Adrenal gland (tissue), 12 donors: ENCODE results near the gene LY6G6D. TPM values are rescaled to one million over a fixed set of nuclear protein-coding genes. Genes with fewer than 3 reads are reported as not detected.

Experiments
- DNase-seq, 7 donors: peaks; one replicate each; pipeline ENCODE4 v3.0.0-alpha.2; 2019 to 2020
- H3K27ac ChIP-seq, 5 donors: fragments of 200-600 bp; sonication (generic) in 4 of 5; 1 replicate in 3 of 5; 2 replicates in 2 of 5; pipeline versions ENCODE4 v1.5.1 to v1.8.0; 2016 to 2020; ENCODE audit warnings: mild to moderate bottlenecking in 1 of 5
- H3K27me3 ChIP-seq: fragments of 200-600 bp; 2 replicates; pipeline ENCODE4 v1.8.0; 2021
- H3K36me3 ChIP-seq, 2 donors: fragments of 200-600 bp; replicated peaks in 1 of 2; 1 replicate in 1 of 2; 2 replicates in 1 of 2; pipeline versions ENCODE4 v1.5.1 to v1.8.0; 2018 to 2022
- H3K4me1 ChIP-seq, 2 donors: fragments of 200-600 bp; replicated peaks in 1 of 2; 1 replicate in 1 of 2; 2 replicates in 1 of 2; pipeline versions ENCODE4 v1.5.1 to v1.8.0; 2018 to 2021
- H3K4me3 ChIP-seq, 4 donors: fragments of 200-600 bp; sonication (generic) in 3 of 4; one replicate each; pipeline ENCODE4 v1.5.1; 2016 to 2018
- H3K9me3 ChIP-seq, 3 donors: fragments of 200-600 bp; sonication (generic) in 1 of 3; replicated peaks in 1 of 3; 1 replicate in 2 of 3; 2 replicates in 1 of 3; pipeline versions ENCODE4 v1.5.1 to v1.8.0; 2016 to 2021
- CTCF ChIP-seq, 6 experiments: fragments of 450-650 bp in 4 of 6; fragments of 200-600 bp in 2 of 6; sonication (generic) in 1 of 6; IDR thresholded peaks; 1 replicate in 5 of 6; 2 replicates in 1 of 6; pipeline versions ENCODE4 v1.5.1 to v1.8.0; 2016 to 2021; ENCODE audit warnings: antibody characterized with exemption in 6 of 6, mild to moderate bottlenecking in 2 of 6, moderate library complexity in 1 of 6
- POLR2A ChIP-seq, 2 donors: fragments of 450-650 bp; IDR thresholded peaks; one replicate each; pipeline ENCODE4 v1.6.1; 2017; ENCODE audit warnings: antibody characterized with exemption in 2 of 2, mild to moderate bottlenecking in 2 of 2, moderate library complexity in 1 of 2
- WGBS, 4 donors: extraction: QIAGEN DNeasy Blood & Tissue Kit in 2 of 4; methylation state at CpG; one replicate each; pipeline versions ENCODE4 v1.1.5 to v1.1.7; 2013 to 2017; 5-methylcytosine and 5-hydroxymethylcytosine counted together
- intact Hi-C, 2 donors: fragments of 100-400 bp; cut with DNase I; formaldehyde crosslinking; loops; one replicate each; pipeline versions ENCODE4 v1.14.1 to v1.15.0; 2022 to 2023
- polyA plus RNA-seq, 3 donors: library from polyadenylated mRNA; stranded (reverse); fragments of 200-250 nt in 2 of 3; fragments of 350-450 nt in 1 of 3; fragmentation: Illumina TruSeq in 1 of 3; extraction: RNeasy Lipid Tissue Mini Kit (QIAGEN cat#74804) in 1 of 3; gene quantifications; one replicate each; pipeline ENCODE4 v1.2.3, GENCODE V29; 2013 to 2014
- total RNA-seq, 9 donors: library from RNA; depleted of rRNA in 4 of 9; stranded (reverse); fragments of >200 nt in 4 of 9; fragments of 120-200 nt in 1 of 9; fragmentation: NEBNext Ultra II Directional in 1 of 9; extraction: Animal tissue kit (Norgen Biotek cat#: 25700) in 1 of 9; gene quantifications; one replicate each; pipeline versions ENCODE4 v1.1.0 to v1.2.4, GENCODE V29; 2013 to 2023
- donor health status: healthy with polysubstance abuse.
- donor health status: Bipolar disorder and iron deficiency.
- donor health status: DM: yes; HTN: yes; CAD: no.
- donor health status: DM: no; HTN: no; CAD: no.
- donor health status: DM: no; HTN: no; CAD: no.
- donor health status: DM: yes; HTN: yes; CAD: no.

Gene LY6G6D
- total and polyA plus RNA-seq, 12 donors: not detected

GRCh38 chr6:31692886-31693285 is 22.3 kb upstream of the LY6G6D start:
- no peaks in the 10 kb centered on the region for H3K27me3 ChIP-seq
- H3K4me3 ChIP-seq: no peak overlapping the region
- H3K9me3 ChIP-seq: no peaks in the 10 kb centered on the region
- intact Hi-C loops: no loop called here
- no peak for TF ChIP-seq CTCF (IDR thresholded peaks at IDR 0.05)
- TF ChIP-seq POLR2A (IDR thresholded peaks at IDR 0.05): no peak
- no peak overlapping the region for H3K27ac ChIP-seq
- DNase-seq: no peak
- peaks cover 0 to 99% of the 10 kb centered on the region in 2 donors for H3K36me3 ChIP-seq
- 87 to 93% (median 89%) methylated on average over 9 of the region's 9 CpGs for WGBS, 4 donors
- H3K4me1 ChIP-seq: no peaks in the 10 kb centered on the region

- Histone ChIP-seq H3K36me3 (peaks cover 0 to 94% of the 10 kb centered on the region in 2 donors), H3K27me3 (no peaks in the 10 kb centered on the region), H3K27ac (no peak overlapping the region), H3K4me1 (no peaks in the 10 kb centered on the region), H3K4me3 (no peak overlapping the region), H3K9me3 (no peaks in the 10 kb centered on the region)
- no peak for DNase-seq
- intact Hi-C loops: no loop called here
- TF ChIP-seq POLR2A (IDR thresholded peaks at IDR 0.05) (no peak), CTCF (IDR thresholded peaks at IDR 0.05) (no peak)
- WGBS, 4 donors: 88 to 100% (median 91%) methylated on average over 2 to 6 of the region's 6 CpGs
Measured at GRCh38 chr6:31693535-31693934, 21.6 kb upstream of the LY6G6D start.

- TF ChIP-seq CTCF (IDR thresholded peaks at IDR 0.05): no peak
- TF ChIP-seq POLR2A (IDR thresholded peaks at IDR 0.05): no peak
- Histone ChIP-seq H3K4me1 (peaks cover 8 to 20% of the 10 kb centered on the region in 2 donors), H3K9me3 (no peaks in the 10 kb centered on the region), H3K4me3 (no peak overlapping the region), H3K27ac (no peak overlapping the region), H3K36me3 (peaks cover 0 to 69% of the 10 kb centered on the region in 2 donors), H3K27me3 (no peaks in the 10 kb centered on the region)
- WGBS, 4 donors: 65 to 67% (median 66%) methylated on average over 3 of the region's 3 CpGs
- intact Hi-C loops: no loop called here
- no peak for DNase-seq
Measured at GRCh38 chr6:31697555-31697954, 17.6 kb upstream of the LY6G6D start.

- Histone ChIP-seq H3K4me3 (no peak overlapping the region), H3K4me1 (peaks cover 8 to 25% of the 10 kb centered on the region in 2 donors), H3K27ac (no peak overlapping the region), H3K9me3 (no peaks in the 10 kb centered on the region), H3K27me3 (no peaks in the 10 kb centered on the region), H3K36me3 (peaks cover 0 to 37% of the 10 kb centered on the region in 2 donors)
- 89 to 94% (median 91%) methylated on average over 5 of the region's 5 CpGs for WGBS, 4 donors
- DNase-seq: no peak
- TF ChIP-seq POLR2A (IDR thresholded peaks at IDR 0.05): no peak
- no peak for TF ChIP-seq CTCF (IDR thresholded peaks at IDR 0.05)
- intact Hi-C loops: no loop called here
Measured at GRCh38 chr6:31700740-31701401, 14.3 kb upstream of the LY6G6D start.
